Glomerular visceral epithelial cell (primary cell): ENCODE results near the gene CCDC141.

Source experiments
- DNase-seq: peaks from one replicate; pipeline ENCODE4 v3.0.0-alpha.2; 2016; ENCODE audit errors: extremely low spot score

Gene CCDC141

DNA sequence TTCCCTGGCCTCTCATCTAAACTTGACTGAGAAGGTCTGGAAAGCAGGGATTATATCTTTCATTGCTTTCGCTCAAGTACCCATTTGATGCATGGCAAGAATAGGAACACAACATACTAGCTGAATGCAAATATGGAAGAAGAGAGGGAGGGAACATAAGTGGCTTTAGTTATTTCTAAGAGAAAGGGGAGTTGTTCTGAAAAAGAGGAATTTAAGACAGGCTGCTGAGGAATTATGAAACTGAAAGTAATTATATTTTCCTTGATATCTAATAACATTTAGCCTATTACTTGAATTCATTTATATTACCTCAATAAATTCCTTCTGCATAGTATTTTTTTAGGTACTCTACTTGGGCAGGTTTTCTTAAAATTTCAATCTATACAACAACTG lies 136.9 kb downstream of the CCDC141 start:
- DNase-seq = no peak

GRCh38 chr2:178912416-178913048 lies 137.4 kb downstream of the CCDC141 start:
- DNase-seq = no peak

DNA sequence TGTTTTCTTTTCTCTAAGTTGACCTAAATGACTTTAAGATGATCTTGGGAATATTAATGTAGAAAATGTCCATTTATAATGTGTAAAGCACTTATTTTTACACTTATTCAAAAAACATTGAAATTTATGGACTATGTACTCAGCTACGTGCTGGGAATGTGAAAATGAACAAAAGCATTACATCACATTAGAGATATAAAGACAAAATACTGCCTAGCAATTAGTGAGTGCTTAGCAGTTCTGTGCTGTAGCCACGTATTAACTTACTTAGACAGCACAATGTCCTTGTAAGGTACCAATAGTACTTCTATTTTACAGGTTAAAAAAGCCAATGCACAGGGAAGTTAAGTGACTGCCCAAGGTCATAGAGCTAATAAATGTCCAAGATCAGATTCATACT lies 138.9 kb downstream of the CCDC141 start:
- DNase-seq = no peak

DNA sequence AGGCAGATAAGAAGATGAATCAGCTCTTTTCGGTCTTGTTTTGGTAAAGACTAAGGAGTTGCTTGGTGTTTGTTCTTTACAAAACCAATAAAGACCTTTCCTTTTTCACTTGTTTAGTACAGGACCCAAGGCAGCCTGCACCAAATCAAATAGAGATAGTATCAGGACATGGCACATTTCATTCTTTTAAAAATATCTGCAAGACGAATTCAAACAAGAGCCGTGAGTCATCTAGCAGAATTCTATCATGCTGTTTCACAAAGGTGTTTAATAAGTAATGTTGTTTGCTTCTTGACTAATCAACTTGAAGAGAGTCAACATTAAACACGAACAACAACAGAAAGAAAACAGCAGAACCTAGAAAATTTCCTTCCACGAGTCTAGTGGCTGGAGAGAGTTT lies 139.9 kb downstream of the CCDC141 start:
- DNase-seq = no peak

GRCh38 chr2:178909507-178909906 lies 140.4 kb downstream of the CCDC141 start:
- DNase-seq = no peak

GRCh38 chr2:178908810-178909209 lies 141.1 kb downstream of the CCDC141 start:
- no peak for DNase-seq

- DNase-seq = no peak
Observed at GRCh38 chr2:178905261-178905660, 144.7 kb downstream of the CCDC141 start.

GRCh38 chr2:178899656-178900055 lies 150.3 kb downstream of the CCDC141 start:
- DNase-seq = no peak

DNA sequence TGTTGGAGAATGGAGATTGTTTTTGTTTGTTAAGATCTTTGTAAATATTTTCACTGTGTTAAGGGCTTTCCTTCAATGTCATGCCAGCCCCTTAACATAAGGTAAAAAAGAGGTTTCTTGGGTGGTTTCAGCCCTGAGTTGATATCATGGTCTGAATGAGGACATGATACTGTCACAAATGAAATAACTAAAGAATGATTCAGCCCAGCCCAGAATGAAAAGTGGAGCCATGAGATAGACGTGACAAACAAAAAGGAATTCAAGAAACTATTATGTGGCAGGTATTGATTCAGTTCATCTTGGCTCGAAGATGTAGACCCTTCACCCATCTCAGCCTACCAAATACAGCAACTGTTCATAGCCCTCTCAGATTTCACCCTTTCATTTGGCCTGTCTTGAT lies 154.1 kb downstream of the CCDC141 start:
- DNase-seq = no peak

DNA sequence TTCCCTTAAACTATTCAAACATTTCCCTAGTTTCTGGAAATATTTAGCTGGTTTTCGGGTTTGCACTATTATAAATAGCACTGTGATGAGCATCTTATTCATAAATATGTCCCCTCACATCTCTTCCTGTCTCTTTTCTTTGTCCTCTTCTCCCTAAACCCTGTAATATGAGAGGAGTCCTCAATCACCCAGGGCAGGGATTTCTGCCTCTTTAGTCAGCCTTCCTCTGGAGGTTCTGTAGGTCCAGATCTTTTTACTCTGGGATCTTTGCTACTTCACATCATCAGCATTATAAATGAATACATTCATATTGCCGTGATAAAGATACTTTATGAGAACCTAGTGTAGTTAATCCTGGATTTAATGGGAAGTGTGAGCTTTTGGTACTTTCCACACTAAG lies 154.8 kb downstream of the CCDC141 start:
- no peak for DNase-seq

GRCh38 chr2:178892751-178893625 lies 156.9 kb downstream of the CCDC141 start:
- DNase-seq = no peak

GRCh38 chr2:178891959-178892485 lies 157.9 kb downstream of the CCDC141 start:
- no peak for DNase-seq

GRCh38 chr2:178891265-178891958 lies 158.5 kb downstream of the CCDC141 start:
- DNase-seq = peak; percentile 62

DNA sequence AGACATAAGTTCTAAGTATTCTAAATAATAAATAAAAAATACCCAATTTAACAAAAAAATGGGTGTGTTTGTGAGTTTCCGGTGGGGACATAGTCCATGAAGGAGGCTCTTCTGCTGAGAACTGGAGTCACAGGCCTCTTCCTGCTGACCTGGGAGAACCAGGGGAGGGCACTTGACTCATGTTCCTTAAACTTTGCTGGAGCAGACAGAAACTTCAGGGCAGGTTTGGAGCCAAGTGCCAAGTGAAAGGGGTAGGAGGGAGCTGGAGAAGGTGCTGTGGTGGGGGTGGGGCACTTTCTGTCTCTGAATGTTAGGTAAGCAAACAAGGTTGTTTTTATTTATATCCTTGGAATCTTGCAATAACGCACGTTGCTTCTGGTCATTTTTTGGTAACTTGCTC lies 163.9 kb downstream of the CCDC141 start:
- DNase-seq = no peak

GRCh38 chr2:178884440-178884839 lies 165.5 kb downstream of the CCDC141 start:
- no peak for DNase-seq

GRCh38 chr2:178882666-178883440 lies 167.1 kb downstream of the CCDC141 start:
- no peak for DNase-seq

- DNase-seq = no peak
Observed at GRCh38 chr2:178881075-178881474, 168.9 kb downstream of the CCDC141 start.

- no peak for DNase-seq
Observed at GRCh38 chr2:178880257-178880656, 169.7 kb downstream of the CCDC141 start.

DNA sequence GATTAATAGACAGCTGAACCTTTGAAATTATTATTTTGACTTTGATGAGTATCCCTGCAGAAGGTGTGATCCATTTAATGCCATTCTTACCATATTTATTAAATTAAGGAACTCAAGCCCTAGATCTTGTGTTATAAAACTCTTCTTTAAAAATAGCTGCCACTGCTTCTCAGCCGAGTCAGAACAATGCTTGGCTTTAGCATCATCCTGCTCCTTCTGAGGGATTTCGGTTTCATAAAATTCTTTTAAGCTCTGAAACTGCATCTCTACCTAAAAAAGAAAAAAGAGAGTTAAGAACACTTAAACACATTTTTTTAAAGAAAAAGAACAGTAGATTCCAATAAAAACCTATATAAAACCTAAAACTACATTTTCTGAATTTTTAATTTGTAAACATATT lies 172.1 kb downstream of the CCDC141 start:
- no peak for DNase-seq

- peak; percentile 30 for DNase-seq
Observed at GRCh38 chr2:178874529-178875240, 175.3 kb downstream of the CCDC141 start.

GRCh38 chr2:178873912-178874311 lies 176.0 kb downstream of the CCDC141 start:
- DNase-seq = no peak
